Activated CD4-positive, alpha-beta T cell treated with anti-CD3 and anti-CD28 coated beads, Interleukin-10, Interleukin-2, amounts not matched to agents 100 ng/mL and 50 ng/mL, durations not matched to agents 16 hours and 8 hours (primary cell): Measurements from ENCODE around the gene SSU72.
"Not testable (repeated sequence)": the region's sequence is repeated elsewhere in the genome, so short reads cannot be mapped to it uniquely, and the experiment has no call there.

Experiments used
- DNase-seq: peaks from one replicate; pipeline ENCODE4 v3.0.0-alpha.2; 2020

SSU72 gene

GRCh38 chr1:1540090-1540817, 34.4 kb downstream of the SSU72 start, which contains the start of gene TMEM240:
TMEM240 (minus strand) TSS chr1:1540624; CDS start chr1:1540346, 278 bp downstream.
- DNase-seq, result peak; percentile 52

DNA sequence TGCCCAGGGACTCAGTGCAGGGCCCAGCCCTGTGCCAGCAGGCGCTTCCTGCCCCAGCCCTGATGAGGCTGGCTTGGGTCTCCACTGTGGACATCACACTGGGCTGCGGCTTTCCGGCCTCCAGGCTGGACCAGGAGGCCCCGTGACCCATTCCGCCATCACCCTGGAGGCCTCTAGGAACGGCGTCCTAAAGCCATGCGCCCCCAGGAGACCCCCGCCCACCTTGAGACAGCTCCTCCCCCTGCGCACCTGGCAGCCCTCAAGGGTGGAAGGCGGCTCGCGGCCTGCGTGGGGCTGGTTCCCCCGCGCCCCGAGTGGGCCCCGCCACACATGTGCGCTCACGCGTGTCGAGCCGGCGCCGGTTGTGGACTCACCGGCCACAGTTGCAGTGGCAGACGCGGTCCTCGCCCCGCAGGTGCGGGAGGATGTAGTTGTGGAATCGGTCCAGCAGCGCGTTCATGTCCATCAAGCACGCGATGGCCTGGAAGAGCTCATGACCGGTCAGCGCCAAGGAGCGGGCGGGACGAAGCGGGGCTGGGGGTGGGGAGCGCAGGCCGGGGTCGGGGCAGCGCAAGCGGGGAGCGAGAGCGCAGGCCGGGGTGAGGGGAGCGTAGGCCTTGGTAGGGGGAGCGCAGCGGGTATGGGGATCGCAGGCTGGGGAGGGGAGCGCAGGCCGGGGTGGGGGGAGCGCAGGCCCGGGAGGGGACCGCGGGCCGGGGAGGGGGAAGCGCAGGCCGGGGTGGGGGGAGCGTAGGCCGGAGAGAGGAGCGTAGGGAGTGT, 35.2 kb downstream of the SSU72 start:
- DNase-seq, result no peak

- no peak for DNase-seq
Observed at GRCh38 chr1:1538989-1539309, 35.7 kb downstream of the SSU72 start.

GRCh38 chr1:1538334-1538733, 36.3 kb downstream of the SSU72 start:
- DNase-seq, result no peak

DNA sequence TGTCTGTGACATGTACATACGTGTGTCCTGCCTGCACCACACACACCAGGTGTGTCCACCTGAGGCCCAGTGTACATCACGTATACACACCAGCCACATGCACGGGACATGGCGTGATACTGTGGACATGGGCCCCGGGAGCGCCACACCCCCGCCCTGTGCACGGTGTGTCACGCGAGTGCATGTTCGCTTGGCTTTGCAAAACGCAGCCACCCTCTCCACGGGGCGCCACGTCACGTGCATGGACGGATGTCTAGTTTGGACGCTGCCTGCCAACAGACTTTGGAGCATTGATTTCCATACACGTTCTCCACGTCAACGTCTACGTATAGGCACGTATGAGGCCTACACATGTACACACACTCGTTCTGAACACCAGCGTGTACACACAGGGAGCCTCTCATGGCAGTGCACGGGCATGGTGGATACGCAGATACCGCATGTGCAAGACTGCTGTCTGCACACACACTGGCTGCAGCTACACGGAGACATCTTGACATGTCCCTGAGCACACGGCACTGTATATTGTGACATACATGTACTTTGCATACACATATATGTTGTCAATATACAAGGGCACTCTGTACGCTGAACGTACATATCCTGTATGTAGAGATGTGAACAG, 36.9 kb downstream of the SSU72 start:
- no peak for DNase-seq

GRCh38 chr1:1536938-1537546, 37.6 kb downstream of the SSU72 start:
- no peak for DNase-seq

DNA sequence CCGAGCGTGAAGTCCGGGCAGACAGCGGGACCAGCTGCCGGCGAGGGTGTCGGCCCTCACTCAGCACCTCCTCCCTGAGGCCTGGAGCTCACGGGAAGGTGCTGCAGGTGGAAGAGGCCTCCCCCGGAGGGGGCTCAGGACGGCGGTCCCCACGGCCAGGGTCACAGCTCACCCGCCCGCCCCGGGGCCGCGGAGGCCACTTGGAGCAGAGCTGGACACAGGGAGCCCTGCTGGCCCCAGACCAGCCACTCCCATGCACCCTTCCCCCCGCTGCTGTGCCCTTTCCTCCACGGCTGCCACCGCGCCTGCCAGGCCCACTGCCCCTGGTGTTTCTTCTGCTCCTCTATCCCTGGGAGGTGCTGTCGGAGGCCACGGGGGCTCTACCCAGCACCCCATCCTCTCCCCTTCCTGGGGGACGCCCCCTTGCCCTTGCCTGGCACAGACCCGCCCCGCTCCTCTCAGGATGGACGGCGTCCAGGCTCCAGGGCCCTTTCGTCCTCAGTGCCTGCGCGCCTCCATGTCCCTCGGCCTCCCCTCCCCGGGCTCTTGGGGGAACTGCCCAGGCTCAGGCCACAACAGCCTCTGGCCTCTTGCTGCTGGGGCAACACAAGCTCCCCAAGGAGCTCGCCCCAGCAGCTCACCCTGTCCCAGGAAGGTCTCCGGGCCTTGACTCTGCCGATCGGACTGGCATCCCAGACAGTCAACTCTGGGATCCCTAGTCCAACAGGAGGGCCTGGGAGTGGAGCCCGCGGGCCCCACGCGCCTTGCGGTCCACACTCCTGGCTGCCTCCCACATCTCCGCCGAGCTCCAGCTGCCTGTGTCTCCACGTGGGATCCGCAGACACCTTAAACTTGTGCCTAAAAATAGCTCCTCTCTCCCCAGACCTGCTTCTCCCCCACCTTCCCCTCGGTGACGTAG, 38.4 kb downstream of the SSU72 start:
- no peak for DNase-seq

DNA sequence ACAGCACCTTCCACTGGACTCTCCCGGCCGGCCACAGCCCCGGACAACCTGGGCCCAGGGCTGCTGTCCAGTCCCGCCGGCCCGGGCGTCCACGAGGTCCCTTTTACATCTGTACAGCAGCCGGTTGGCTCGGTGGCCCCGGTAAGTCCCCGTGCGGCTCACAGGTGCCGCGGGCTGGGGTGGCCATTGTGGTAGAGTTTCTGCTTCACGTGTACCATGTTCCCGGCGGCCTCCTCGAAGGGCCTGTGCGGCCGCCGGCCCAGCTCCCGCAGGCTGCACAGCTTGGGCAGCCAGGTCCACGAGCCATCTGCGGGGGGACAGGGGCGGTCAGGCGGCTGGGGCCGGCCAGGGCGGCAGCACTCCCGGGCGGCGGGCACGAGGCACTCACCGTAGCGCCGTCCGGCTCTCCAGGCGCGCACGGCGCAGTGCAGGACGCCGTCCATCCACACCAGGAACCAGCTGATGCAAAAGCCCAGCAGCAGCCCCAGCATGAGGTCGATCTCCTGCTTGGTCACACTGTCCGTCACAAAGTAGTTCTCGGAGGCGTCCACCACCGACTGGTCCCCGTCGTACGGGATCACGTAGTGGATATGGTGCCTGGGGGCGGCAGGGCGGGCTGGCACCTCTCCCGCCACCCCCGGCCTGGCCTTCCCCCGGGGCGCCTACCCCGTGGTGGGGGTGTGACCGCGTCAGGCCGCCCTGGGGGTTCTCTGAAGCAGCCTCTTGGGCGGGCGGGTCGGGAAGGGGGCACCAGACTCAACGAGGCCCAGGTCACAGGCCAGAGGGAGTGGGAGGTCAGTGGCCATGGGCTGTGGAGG, 39.3 kb downstream of the SSU72 start:
- no peak for DNase-seq

DNA sequence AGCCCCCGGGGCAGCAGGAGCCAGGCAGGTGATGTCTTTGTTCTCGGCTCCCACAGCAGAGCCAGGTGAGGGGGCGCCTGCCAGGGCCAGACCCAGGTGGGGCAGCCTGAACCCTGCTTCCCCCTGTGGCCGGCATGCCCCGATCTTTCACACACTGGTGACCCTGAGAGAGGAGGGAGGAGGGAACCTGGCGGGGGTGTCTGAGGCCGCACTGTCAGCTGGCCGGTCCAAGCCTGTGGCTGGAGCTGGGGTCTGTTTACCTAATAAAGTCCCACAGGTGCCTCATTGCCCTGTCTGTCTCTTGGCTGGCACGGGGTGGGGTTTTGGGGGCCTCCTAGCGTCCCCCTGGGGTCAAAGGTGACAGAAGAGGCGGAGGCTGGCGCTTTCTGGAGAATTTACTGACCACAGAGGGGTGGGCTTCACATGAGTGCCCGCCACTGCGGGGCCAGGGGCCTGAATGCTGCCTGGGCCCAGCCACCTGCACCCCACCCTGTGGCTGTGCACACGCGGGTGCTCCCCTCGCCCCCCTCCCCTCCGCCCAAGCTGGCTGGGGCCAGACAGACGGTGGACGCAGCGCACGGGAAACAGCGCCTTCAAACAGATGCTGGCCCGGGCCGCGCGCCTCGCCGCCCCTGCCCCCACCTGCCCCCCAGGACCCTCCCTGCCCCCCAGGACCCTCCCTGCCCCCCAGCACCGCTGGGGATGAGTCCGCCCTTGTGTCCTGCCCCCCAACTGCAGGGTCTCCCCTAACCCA, 40.1 kb downstream of the SSU72 start:
- DNase-seq, result no peak

GRCh38 chr1:1533894-1534291, 40.8 kb downstream of the SSU72 start:
- DNase-seq, result not testable (repeated sequence)

- DNase-seq, result not testable (repeated sequence)
Observed at GRCh38 chr1:1533176-1533893, 41.3 kb downstream of the SSU72 start.

DNA sequence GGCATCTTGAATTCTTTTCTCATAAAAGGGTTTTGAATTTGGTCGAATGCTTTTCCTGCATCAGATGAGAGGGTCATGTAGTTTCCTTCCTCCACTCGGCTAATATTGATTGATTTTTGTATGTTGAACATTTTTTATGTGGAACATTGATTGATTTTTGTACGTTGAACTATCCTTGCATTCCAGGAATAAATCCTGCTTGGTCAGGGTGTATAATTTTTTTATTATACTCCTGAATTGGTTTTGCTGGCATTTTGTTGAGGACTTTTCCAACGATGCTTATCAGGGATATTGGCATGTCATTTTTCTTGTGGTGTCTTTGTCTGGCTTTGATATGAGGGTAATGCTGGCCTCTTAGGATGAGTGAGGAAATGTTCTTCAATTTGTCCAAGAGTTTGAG, 42.7 kb downstream of the SSU72 start:
- DNase-seq, result no peak

DNA sequence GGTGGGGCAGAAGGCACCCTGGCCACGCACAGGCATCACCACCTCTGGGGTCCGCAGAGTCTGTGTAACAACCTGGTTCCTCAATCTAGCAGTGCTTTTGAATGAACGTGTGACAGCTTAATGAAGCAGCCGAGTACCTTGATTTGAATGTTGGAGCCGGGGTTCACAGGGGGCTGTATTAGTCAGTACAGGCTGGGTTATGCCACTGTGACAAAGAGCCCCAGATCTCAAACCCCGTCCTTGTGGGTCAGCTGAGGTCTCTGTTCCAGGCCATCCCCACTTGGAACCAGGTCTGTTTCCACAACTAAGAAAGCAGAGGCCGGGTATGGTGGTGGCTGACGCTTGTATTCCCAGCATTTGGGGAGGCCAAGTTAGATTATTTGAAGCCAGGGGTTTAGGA, 44.7 kb downstream of the SSU72 start:
- no peak for DNase-seq

GRCh38 chr1:1529321-1529720, 45.3 kb downstream of the SSU72 start:
- no peak for DNase-seq

DNA sequence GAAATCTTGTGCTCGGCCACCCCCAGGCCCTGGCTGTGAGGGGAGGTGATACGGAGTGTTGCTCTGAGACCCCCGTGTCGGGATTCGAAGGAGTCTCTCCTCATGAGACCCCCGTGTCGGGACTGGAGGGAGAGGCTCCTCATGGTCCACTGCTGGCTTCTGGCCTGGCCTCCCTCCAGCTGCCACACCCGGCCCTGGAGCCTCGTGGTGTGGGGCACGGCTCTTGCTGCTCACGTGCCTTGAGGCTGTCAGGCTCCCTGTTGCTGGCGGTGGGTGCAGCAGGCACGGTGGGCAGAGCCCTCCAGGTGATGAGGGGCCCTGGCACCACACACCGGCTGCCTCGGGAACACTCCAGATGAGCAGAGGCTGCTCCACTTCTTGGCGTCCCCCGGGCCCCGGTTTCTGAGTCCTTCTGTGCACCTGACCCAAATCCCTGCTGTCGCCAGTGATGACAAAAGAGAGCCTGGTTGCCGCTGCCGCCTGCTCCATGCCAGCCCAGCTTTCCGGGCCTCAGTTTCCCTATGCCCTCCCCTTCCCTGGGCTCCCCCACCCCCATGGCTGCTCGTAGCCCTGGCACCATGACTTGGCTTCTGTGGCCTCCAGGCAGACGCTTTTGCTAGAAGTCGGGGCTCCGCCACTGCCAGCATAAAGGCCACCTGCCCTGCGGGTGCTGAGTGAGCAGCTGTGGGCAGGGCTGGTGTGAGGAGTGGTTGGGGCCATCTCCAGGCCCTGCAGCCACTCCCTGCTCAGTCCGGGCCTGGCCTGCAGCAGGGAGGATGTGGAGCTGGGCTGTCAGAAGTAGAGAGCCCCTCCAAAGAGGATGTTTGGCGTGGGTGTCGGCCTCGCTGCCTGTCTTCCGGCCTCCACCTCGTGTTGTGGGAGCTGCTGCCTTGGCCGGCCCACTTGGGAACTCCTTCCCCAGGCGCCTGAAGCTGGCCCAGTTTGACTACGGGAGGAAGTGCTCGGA, 46.1 kb downstream of the SSU72 start:
- DNase-seq, result no peak

- no peak for DNase-seq
Observed at GRCh38 chr1:1527092-1527816, 47.4 kb downstream of the SSU72 start.

DNA sequence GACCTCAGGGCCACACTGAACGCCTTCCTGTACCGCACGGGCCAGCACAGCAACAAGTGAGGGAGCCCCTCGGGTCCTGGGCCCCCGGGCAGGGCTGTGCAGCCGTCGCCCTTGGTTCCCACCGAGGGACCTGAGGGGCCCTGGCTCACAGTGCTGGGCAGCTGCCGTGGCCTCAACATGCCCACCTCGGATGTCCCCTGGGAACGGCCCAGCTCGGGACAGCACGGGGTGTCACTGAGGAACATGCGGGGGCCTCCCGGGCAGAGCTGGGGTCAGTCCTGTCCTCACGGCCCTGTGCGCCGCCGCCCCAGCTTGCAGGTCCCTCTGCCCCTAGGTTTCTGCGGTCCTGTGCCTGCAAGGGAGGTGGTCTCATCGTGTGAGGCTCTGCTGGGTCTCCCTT, 48.2 kb downstream of the SSU72 start:
- not testable (repeated sequence) for DNase-seq

GRCh38 chr1:1524750-1525383, 49.8 kb downstream of the SSU72 start:
- not testable (repeated sequence) for DNase-seq
